ENCODE data around the gene RIPK1.

GRCh38 chr6:3143158-3143557, 74.9 kb downstream of the RIPK1 start:
- TF ChIP-seq CTCF (conservative IDR thresholded peaks at IDR 0.05) (no peak), ZFX (IDR thresholded peaks at IDR 0.05) (no peak)

All from C4-2B (cell line).